Choroid plexus epithelial cell (primary cell): ENCODE measurements around the gene OR4C6.

Experiments used
- DNase-seq: peaks from one replicate; pipeline ENCODE4 v3.0.0-alpha.2; 2010; ENCODE audit warnings: low read depth
- H3K4me3 ChIP-seq: 2 replicates; pipeline ENCODE4 v1.5.1; 2011; ENCODE audit warnings: low read depth, mild to moderate bottlenecking, control low read depth, low read length, moderate library complexity
- TF ChIP-seq, protein P1 (sequence below): conservative IDR thresholded peaks from 2 replicates; pipeline ENCODE4 v1.5.1; 2011; ENCODE audit warnings: low read depth, mild to moderate bottlenecking, control low read depth, inconsistent platforms, low read length, moderate library complexity

Gene OR4C6

GRCh38 chr11:55661901-55662300 is at the start of gene OR4C6:
Gene OR4C6, plus strand, starts transcription at chr11:55662201. Its CDS starts 2,966 bp downstream, at chr11:55665167.
- H3K4me3 ChIP-seq, result no peak within 1 kb of the TSS
- TF ChIP-seq, protein P1, sequence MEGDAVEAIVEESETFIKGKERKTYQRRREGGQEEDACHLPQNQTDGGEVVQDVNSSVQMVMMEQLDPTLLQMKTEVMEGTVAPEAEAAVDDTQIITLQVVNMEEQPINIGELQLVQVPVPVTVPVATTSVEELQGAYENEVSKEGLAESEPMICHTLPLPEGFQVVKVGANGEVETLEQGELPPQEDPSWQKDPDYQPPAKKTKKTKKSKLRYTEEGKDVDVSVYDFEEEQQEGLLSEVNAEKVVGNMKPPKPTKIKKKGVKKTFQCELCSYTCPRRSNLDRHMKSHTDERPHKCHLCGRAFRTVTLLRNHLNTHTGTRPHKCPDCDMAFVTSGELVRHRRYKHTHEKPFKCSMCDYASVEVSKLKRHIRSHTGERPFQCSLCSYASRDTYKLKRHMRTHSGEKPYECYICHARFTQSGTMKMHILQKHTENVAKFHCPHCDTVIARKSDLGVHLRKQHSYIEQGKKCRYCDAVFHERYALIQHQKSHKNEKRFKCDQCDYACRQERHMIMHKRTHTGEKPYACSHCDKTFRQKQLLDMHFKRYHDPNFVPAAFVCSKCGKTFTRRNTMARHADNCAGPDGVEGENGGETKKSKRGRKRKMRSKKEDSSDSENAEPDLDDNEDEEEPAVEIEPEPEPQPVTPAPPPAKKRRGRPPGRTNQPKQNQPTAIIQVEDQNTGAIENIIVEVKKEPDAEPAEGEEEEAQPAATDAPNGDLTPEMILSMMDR, result no peak
- no peak for DNase-seq

DNA sequence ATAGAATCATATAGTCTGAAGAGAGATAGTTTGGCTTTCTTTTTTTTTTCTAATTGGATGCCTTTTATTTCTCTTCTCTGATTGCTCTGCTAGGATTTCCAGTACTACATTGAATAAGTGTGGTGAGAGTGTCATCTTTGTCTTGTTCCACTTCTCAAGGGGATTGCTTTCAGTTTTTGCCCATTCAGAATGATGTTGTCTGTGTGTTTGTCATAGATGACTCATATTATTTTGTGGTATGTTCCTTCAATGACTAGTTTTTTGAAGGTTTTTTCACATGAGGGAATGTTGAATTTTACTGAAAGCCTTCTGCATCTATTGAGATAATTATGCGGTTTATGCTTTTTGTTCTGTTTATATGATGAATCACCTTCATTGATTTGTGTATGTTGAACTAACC is 37.5 kb upstream of the OR4C6 start:
- TF ChIP-seq, protein P1, result no peak
- no peak for DNase-seq
- no peak overlapping the region for H3K4me3 ChIP-seq

DNA sequence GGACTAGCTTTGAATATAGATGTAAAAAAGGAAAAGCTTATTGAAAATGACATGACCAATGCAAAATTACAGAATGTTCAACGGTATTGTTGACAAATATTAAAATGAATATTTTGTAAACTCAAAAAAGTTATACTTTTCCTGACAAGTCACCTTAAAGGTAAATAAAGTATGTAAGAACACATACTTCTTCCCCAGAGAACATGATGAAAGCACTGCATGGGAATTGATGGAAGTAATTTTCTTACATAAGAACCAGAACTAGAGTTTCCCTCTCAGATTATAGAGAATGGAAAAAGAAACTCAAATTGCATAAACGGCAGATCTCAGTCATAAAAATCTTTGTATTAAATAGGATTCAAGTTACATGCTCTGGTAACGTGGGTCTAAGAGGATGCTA is 27.2 kb upstream of the OR4C6 start, which contains the start of gene OR4P4:
OR4P4 (plus strand) TSS at position 301 of the 400 bp plus-strand sequence.
- H3K4me3 ChIP-seq, result no peak within 1 kb of the TSS
- TF ChIP-seq, protein P1, result no peak
- no peak for DNase-seq

- no peak for DNase-seq
- TF ChIP-seq, protein P1, result no peak
- no peak within 1 kb of the TSS for H3K4me3 ChIP-seq
Measured at GRCh38 chr11:55648027-55648426, 14.0 kb upstream of the OR4C6 start, which contains the start of gene OR4S2. Gene OR4S2, plus strand, starts transcription at chr11:55648327. Its CDS starts 2,577 bp downstream, at chr11:55650904.

DNA sequence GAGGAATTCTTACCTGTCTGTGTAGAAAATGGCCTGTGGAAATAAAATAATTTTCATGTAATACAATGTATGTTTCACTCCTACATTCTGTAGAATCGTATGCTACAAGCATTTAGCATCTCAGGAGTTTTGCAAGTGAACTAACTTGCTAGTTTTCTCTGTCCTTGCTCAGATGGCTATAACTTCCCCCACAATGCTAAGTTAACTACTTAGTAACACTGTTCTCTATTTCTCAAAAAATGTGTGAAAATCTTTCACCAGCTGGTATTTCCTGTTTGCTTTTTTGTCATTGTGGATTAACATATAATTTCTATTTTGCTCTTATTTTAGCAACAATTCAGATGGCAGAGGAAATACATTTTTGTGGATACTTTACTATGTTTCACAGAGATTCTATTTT is 9.4 kb upstream of the OR4C6 start:
- no peak overlapping the region for H3K4me3 ChIP-seq
- TF ChIP-seq, protein P1, result no peak
- DNase-seq, result no peak

- no peak overlapping the region for H3K4me3 ChIP-seq
- TF ChIP-seq, protein P1, result no peak
- DNase-seq, result no peak
Measured at GRCh38 chr11:55655096-55655495, 6.9 kb upstream of the OR4C6 start.

GRCh38 chr11:55658031-55658573 is 3.9 kb upstream of the OR4C6 start:
- no peak overlapping the region for H3K4me3 ChIP-seq
- no peak for DNase-seq
- TF ChIP-seq, protein P1, result no peak
